NB4 (cell line): Measurements from ENCODE around the gene DSG3.

ENCODE experiments used
- DNase-seq: peaks from one replicate; pipeline ENCODE4 v3.0.0; 2010; ENCODE audit warnings: low read depth
- H3K4me3 ChIP-seq: one replicate; pipeline ENCODE4 v1.5.1; 2011; ENCODE audit warnings: mild to moderate bottlenecking, low read depth, low read length, moderate library complexity
- MYC ChIP-seq: IDR thresholded peaks from 2 replicates; pipeline ENCODE4 v1.6.1; 2011; ENCODE audit warnings: low read depth, low read length
- POLR2A ChIP-seq: IDR thresholded peaks from 2 replicates; pipeline ENCODE4 v1.6.1; 2011; ENCODE audit warnings: mild to moderate bottlenecking; ENCODE audit not compliant: insufficient read length; ENCODE audit errors: extremely low read depth
- TF ChIP-seq, protein P1 (sequence below): IDR thresholded peaks from one replicate; pipeline ENCODE4 v1.5.1; 2012; ENCODE audit warnings: low read depth, low read length
- TF ChIP-seq, protein P2 (sequence below): IDR thresholded peaks from 2 replicates; pipeline ENCODE4 v1.6.1; 2011; ENCODE audit warnings: low read depth, low read length

Gene DSG3

DNA sequence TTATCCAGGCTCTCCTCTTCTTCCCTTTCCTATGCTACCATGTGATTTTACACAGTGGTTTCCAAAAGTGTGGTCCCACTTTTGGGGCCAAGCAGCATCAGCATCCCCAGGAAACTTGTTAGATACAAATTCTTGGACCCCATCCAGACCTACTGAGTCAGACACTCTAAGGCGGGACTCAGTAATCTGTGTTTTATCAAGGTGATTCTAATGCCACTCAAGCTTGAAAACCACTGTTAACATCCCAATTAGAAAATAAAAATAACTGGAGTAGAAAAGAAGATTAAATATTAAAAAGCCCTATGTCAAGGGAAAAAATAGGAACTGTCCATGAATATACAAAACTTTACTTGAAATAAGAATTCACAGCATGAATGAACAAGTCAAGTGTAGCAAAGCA, 61.2 kb downstream of the DSG3 start:
- H3K4me3 ChIP-seq = no peak overlapping the region
- no peak for DNase-seq
- TF ChIP-seq, protein P1, sequence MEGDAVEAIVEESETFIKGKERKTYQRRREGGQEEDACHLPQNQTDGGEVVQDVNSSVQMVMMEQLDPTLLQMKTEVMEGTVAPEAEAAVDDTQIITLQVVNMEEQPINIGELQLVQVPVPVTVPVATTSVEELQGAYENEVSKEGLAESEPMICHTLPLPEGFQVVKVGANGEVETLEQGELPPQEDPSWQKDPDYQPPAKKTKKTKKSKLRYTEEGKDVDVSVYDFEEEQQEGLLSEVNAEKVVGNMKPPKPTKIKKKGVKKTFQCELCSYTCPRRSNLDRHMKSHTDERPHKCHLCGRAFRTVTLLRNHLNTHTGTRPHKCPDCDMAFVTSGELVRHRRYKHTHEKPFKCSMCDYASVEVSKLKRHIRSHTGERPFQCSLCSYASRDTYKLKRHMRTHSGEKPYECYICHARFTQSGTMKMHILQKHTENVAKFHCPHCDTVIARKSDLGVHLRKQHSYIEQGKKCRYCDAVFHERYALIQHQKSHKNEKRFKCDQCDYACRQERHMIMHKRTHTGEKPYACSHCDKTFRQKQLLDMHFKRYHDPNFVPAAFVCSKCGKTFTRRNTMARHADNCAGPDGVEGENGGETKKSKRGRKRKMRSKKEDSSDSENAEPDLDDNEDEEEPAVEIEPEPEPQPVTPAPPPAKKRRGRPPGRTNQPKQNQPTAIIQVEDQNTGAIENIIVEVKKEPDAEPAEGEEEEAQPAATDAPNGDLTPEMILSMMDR = no peak
- TF ChIP-seq POLR2A = no peak
- TF ChIP-seq, protein P2, sequence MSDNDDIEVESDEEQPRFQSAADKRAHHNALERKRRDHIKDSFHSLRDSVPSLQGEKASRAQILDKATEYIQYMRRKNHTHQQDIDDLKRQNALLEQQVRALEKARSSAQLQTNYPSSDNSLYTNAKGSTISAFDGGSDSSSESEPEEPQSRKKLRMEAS = no peak
- no peak for TF ChIP-seq MYC

DNA sequence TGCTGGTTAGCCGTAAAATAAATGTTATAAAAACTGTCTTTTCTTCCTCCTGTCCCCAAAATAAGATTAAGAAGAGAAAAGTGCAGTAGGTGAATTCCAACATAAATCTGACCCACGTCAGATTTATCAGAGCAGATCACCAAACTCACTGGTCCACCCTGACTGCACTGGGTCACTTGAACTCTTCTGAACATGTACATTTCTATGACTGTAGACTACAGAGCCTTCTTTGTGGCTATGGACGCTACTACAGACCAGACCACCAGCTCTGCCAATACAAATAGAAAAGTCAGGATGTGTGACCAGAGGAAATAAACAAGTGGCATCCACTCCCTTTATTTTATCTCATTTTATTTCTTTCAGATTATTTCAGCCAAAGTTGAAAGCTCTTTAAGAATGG, 62.0 kb downstream of the DSG3 start:
- TF ChIP-seq, protein P2 = no peak
- TF ChIP-seq, protein P1 = no peak
- TF ChIP-seq POLR2A (no peak), MYC (no peak)
- H3K4me3 ChIP-seq = no peak overlapping the region
- DNase-seq = no peak

DNA sequence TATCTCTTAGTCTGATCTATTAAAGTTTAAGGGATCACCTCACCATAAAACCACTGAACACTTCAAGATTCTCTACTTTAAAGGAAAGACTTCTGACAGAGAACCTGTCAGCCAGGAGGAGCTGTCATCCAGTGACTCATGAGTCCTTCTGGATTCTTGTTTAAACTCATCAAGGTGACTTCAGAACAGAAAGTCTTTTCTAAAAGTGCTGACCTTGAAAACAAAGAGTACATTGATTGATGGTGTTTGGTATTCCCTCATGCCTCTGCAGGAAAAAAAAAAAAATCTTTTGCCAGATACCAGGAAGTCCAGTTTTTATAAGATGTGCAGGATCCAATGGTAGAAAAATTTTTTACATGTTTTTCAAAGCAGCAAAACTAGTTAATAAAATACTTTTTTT, 62.8 kb downstream of the DSG3 start:
- TF ChIP-seq, protein P2 = no peak

DNA sequence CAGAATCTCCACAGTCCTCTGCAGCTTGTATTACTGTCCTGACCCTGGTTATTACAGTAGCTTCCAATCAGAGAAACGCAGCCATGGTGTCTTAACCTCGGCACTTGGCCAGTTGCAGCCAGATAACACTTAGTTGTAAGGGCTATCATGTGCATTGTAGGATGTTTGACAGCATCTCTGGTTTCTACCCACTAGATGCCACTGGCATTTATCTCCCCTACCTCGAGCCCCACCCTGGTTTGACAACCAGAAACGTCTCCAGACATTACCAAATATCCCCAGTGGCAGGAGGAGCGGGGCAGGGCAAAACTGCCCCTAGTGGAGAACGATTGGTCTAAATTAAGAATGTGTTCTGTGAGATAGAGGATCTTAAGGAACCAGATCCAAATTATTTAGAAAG, 63.6 kb downstream of the DSG3 start:
- TF ChIP-seq, protein P1 = no peak
- no peak for TF ChIP-seq POLR2A
- TF ChIP-seq, protein P2 = no peak
- no peak for TF ChIP-seq MYC
- no peak overlapping the region for H3K4me3 ChIP-seq
- no peak for DNase-seq

More for the DNA sequence above, 62.8 kb downstream of the DSG3 start:
- no peak overlapping the region for H3K4me3 ChIP-seq
- no peak for DNase-seq

DNA sequence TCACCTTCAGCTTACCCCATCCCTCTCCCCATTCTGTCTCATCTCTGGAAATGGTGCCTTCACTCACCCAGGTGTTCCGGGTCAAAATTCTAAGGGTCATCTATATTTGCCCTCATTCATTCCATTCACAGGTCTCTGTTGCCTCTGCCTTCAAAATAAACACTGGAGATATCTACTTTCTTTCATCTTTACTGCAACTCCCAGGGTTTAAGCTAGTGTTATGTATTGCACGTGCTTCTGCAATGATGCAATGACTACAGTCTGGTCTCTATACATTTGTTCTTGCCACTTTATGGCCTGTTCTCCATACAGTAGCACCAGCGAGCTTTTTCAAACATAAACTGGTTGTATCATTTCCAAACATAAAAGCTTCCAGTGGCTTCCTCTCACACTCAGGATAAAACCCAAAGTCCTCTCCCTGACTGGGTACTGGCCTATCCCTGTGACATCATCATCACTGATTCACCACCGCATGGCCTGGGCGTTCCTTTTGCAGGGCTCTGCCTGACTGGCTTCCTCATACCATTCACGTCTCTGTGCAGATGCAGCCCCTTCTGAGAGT, 64.7 kb downstream of the DSG3 start:
- H3K4me3 ChIP-seq = no peak overlapping the region
- DNase-seq = no peak
- TF ChIP-seq, protein P1 = no peak
- no peak for TF ChIP-seq POLR2A
- TF ChIP-seq, protein P2 = no peak
- TF ChIP-seq MYC = no peak

DNA sequence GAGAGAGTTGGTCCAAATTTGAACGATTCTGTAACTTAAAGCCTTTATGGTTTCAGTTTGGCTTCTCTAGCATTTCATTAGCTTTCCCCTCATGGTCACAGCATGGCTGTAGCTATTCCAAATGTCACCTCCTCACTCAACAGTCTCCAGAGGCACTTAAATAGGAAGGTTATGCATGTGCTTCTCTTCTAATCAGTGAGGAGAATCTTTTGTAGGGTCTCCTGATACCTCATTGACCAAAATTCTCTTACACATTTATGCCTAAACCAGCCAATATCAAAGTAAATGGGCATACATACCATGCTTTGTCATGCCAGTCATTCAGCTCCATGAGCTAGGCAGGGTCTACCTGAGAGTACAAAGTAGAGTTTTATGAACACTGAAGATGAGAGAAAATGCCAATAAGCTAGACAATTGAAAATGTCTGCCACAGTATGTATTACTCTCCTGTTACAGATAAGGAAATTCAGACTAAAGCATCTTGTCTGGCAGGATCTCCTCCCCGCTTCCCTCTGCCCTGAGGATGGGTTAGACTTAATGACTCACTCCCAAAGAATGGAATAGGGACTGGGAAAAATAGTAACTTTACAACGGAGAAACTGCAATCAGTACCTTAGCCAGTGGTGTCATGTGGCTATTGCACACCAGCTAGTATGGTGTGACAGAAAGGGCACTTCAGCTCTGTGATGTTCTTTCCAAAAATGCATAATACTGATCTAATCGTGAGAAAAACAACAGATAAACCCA, 65.8 kb downstream of the DSG3 start:
- no peak for TF ChIP-seq POLR2A
- TF ChIP-seq, protein P2 = no peak
- no peak for TF ChIP-seq MYC
- TF ChIP-seq, protein P1 = no peak
- no peak overlapping the region for H3K4me3 ChIP-seq
- no peak for DNase-seq
